ENCODE data around the gene SELENOT. TPM values are rescaled to one million over a fixed set of nuclear protein-coding genes. Genes with fewer than 3 reads are reported as not detected.

Gene SELENOT
- total RNA-seq, 3 donors from 2014 or later: 80.7 to 90.2 (median 84.6) TPM

DNA sequence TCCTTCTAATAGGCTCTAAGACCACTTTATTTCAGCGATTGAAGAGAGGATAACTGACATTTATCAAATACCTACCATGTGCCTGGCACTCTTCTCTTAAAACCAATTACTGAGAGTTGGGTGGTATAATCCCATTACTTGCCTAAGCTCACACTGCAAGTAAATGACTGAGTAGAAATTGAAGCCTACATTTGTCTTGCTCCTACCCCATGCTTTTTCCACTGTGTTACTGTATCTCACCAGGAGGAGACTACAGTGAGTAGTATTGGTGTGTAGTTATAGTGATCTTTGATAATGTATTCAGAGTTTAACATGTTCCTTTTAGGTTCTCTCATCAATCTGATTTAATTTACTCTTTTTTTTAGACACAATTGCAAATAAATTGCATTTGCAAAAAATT lies 35.8 kb upstream of the SELENOT start:
- ATAC-seq (no peak), DNase-seq (no peak)
- Histone ChIP-seq H3K4me1 (ENCODE audit: low read depth) (no peaks in the 10 kb centered on the region), H3K9me3 (no peaks in the 10 kb centered on the region), H3K4me3 (no peak overlapping the region), H3K36me3 (ENCODE audit: low read depth) (no peaks in the 10 kb centered on the region)
- TF ChIP-seq, protein P1, sequence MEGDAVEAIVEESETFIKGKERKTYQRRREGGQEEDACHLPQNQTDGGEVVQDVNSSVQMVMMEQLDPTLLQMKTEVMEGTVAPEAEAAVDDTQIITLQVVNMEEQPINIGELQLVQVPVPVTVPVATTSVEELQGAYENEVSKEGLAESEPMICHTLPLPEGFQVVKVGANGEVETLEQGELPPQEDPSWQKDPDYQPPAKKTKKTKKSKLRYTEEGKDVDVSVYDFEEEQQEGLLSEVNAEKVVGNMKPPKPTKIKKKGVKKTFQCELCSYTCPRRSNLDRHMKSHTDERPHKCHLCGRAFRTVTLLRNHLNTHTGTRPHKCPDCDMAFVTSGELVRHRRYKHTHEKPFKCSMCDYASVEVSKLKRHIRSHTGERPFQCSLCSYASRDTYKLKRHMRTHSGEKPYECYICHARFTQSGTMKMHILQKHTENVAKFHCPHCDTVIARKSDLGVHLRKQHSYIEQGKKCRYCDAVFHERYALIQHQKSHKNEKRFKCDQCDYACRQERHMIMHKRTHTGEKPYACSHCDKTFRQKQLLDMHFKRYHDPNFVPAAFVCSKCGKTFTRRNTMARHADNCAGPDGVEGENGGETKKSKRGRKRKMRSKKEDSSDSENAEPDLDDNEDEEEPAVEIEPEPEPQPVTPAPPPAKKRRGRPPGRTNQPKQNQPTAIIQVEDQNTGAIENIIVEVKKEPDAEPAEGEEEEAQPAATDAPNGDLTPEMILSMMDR (IDR thresholded peaks at IDR 0.05): no peak
- intact Hi-C loops (cut with DNase I, micrococcal nuclease): no loop called here

DNA sequence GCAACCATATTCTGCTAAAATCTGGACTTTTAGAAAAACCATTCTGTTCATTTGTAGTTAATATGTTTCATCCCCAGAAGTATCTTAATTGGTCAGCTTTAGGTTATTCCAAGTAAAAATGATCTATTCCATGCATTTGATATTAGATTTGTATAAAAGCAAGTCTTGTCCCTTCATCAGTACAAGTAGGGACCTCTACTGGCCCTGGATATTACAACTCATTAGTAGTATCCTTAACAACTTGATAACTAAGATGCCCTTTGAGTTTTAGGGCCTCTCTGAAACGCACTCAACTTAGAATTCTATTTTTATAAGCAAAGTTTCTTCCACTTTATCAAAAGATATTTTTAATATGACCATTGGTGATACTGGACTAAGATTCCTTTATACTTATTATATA lies 25.3 kb upstream of the SELENOT start:
- H3K4me3 ChIP-seq: no peak overlapping the region
- DNase-seq (no peak), ATAC-seq (no peak)
- TF ChIP-seq, protein P1 (IDR thresholded peaks at IDR 0.05): no peak
- intact Hi-C loops (cut with DNase I, micrococcal nuclease): no loop called here
- H3K4me1 ChIP-seq (ENCODE audit: low read depth): no peaks in the 10 kb centered on the region
- H3K9me3 ChIP-seq: no peaks in the 10 kb centered on the region
- no peaks in the 10 kb centered on the region for H3K36me3 ChIP-seq (ENCODE audit: low read depth)

DNA sequence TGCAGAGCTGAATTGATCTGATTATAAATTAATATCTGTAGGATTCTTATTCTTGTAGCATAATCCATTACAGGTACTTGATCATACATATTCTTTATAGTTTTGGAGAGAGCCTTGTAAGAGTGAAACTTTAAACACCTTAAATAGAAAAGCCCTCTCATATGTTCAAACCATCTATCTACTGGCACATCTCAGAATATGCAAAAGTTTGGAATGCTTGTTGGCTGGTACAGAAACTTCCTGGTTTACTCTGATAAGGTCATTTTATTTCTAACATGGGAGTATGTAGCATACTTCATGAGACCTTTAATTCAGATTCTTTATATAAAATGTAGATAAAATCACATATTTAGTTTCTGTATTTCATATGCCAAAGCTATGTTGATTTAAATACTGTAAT lies 21.9 kb upstream of the SELENOT start:
- ATAC-seq (no peak), DNase-seq (no peak)
- no peaks in the 10 kb centered on the region for H3K9me3 ChIP-seq
- H3K4me1 ChIP-seq (ENCODE audit: low read depth): no peaks in the 10 kb centered on the region
- H3K4me3 ChIP-seq: no peak overlapping the region
- H3K36me3 ChIP-seq (ENCODE audit: low read depth): no peaks in the 10 kb centered on the region
- TF ChIP-seq, protein P1 (IDR thresholded peaks at IDR 0.05): no peak
- intact Hi-C loops (cut with DNase I, micrococcal nuclease): no loop called here

DNA sequence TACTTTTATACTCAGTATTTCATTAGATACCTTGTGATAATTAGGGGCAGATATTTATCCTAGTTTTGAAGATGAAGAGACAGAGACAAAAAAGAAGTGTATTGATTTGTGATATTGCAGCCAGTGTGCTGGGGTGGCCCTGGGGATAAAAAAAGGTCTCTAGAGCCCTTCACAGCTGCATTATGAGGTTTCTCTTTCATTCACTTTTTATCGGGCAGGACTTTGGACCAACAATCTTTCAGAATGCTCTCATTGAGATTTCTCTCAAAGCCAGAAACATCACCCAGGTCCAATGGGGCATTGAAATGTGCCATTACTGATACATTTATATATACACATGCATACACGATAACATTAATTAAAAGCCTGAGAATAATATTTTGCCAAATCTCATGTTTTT lies 20.5 kb upstream of the SELENOT start:
- DNase-seq (no peak), ATAC-seq (no peak)
- Histone ChIP-seq H3K4me1 (ENCODE audit: low read depth) (no peaks in the 10 kb centered on the region), H3K36me3 (ENCODE audit: low read depth) (no peaks in the 10 kb centered on the region), H3K4me3 (no peak overlapping the region), H3K9me3 (no peaks in the 10 kb centered on the region)
- intact Hi-C loops (cut with DNase I, micrococcal nuclease): no loop called here
- TF ChIP-seq, protein P1 (IDR thresholded peaks at IDR 0.05): no peak

DNA sequence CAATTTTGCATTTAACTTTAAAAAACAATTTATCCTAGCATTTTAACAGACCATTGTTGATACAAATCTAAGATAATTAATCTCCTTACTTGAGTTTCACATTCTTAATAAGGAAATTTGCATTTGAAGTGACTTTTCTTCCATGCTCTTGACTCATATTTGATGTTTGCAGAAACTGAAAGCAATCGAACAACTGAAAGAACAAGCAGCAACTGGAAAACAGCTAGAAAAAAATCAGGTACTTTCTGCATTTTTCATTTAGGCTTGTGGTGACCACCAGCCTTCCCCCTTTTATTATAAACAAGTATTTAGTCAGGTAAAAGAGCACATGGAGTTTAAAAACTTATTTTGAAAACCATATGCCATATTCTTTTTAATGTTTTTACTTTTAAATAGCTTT lies 20.1 kb upstream of the SELENOT start:
- no peak for DNase-seq
- TF ChIP-seq, protein P1 (IDR thresholded peaks at IDR 0.05): no peak
- H3K36me3 ChIP-seq (ENCODE audit: low read depth): no peaks in the 10 kb centered on the region

More for the DNA sequence above, 20.1 kb upstream of the SELENOT start:
- Histone ChIP-seq H3K4me1 (ENCODE audit: low read depth) (no peaks in the 10 kb centered on the region), H3K9me3 (no peaks in the 10 kb centered on the region), H3K4me3 (no peak overlapping the region)
- intact Hi-C loops (cut with DNase I, micrococcal nuclease): no loop called here
- no peak for ATAC-seq
